H1 (cell line): ENCODE results near the gene ADAMTS9. TPM values are rescaled to one million over a fixed set of nuclear protein-coding genes. Genes with fewer than 3 reads are reported as not detected.

Experiments used
- CTCF ChIA-PET: fragments of 300-600 bp; sonication (Branson Sonifier 250); formaldehyde crosslinking; loops from one replicate; lab custom pipeline; 2021; ENCODE audit not compliant: partially characterized antibody; lab: Charles Lee
- POLR2A ChIA-PET: fragments of 300-600 bp; sonication (Branson Sonifier 250); formaldehyde crosslinking; loops from one replicate; lab custom pipeline; 2021; ENCODE audit warnings: inconsistent platforms; ENCODE audit not compliant: partially characterized antibody; lab: Charles Lee
- DNase-seq, 2 experiments: peaks; one replicate each; pipeline versions ENCODE4 v3.0.0 to v3.0.0-alpha.2; 2010 to 2022; ENCODE audit warnings: low spot score in 2 of 2, low read depth in 1 of 2, mixed read lengths in 1 of 2
- FAIRE-seq: peaks from 2 replicates; lab custom pipeline; 2011; peaks lifted over from hg19 to GRCh38; lab: Jason Lieb, UNC
- H2AFZ ChIP-seq: 2 replicates; pipeline ENCODE4 v1.8.1; 2012; ENCODE audit warnings: low read length, inconsistent platforms
- H2AK5ac ChIP-seq: 2 replicates; pipeline ENCODE4 v1.6.1; 2013; ENCODE audit warnings: low read depth, low read length
- H2BK120ac ChIP-seq: replicated peaks from 2 replicates; pipeline ENCODE3; 2013; ENCODE audit warnings: low read depth, low read length, inconsistent platforms
- H2BK12ac ChIP-seq: 2 replicates; pipeline ENCODE4 v1.6.1; 2013; ENCODE audit warnings: low read depth, low read length
- H2BK15ac ChIP-seq: 2 replicates; pipeline ENCODE4 v1.6.1; 2013; ENCODE audit warnings: low read length
- H2BK20ac ChIP-seq: 2 replicates; pipeline ENCODE4 v1.6.1; 2013; ENCODE audit warnings: low read length
- H2BK5ac ChIP-seq: 2 replicates; pipeline ENCODE4 v1.6.1; 2013; ENCODE audit warnings: low read depth, low read length
- H3K14ac ChIP-seq: 2 replicates; pipeline ENCODE4 v1.6.1; 2013; ENCODE audit warnings: inconsistent platforms; ENCODE audit not compliant: insufficient read length
- H3K18ac ChIP-seq: 2 replicates; pipeline ENCODE4 v1.6.1; 2013; ENCODE audit warnings: low read length; ENCODE audit errors: extremely low read depth
- H3K23ac ChIP-seq: 2 replicates; pipeline ENCODE4 v1.6.1; 2013; ENCODE audit warnings: inconsistent platforms; ENCODE audit not compliant: insufficient read length
- H3K23me2 ChIP-seq: 2 replicates; pipeline ENCODE4 v1.6.1; 2013; ENCODE audit warnings: low read depth, low read length
- H3K27ac ChIP-seq: 2 replicates; pipeline ENCODE4 v1.6.1; 2011; ENCODE audit warnings: low read depth, low read length, inconsistent platforms
- H3K27me3 ChIP-seq, 4 experiments: replicated peaks in 1 of 4; 1 replicate in 1 of 4; 2 replicates in 3 of 4; pipeline versions ENCODE4 v1.6.1 to v1.8.1; 2011 to 2013; ENCODE audit warnings: low read length in 3 of 4, mild to moderate bottlenecking in 3 of 4, inconsistent platforms in 2 of 4, mixed read lengths in 2 of 4, moderate library complexity in 1 of 4; ENCODE audit not compliant: control insufficient read depth in 3 of 4, insufficient read depth in 3 of 4; ENCODE audit errors: extremely low read depth in 1 of 4
- H3K36me3 ChIP-seq, 4 experiments: 2 replicates each; pipeline versions ENCODE4 v1.6.1 to v1.8.1; 2011 to 2013; ENCODE audit warnings: mild to moderate bottlenecking in 4 of 4, low read length in 3 of 4, moderate library complexity in 2 of 4, control low read depth in 1 of 4, inconsistent platforms in 1 of 4; ENCODE audit not compliant: insufficient read depth in 4 of 4, control insufficient read depth in 2 of 4
- H3K4ac ChIP-seq: replicated peaks from 2 replicates; pipeline ENCODE3; 2013; ENCODE audit warnings: low read length, low read depth, mixed read lengths, inconsistent platforms; ENCODE audit not compliant: insufficient read length
- H3K4me1 ChIP-seq, 4 experiments: replicated peaks in 1 of 4; 1 replicate in 1 of 4; 2 replicates in 3 of 4; pipeline versions ENCODE4 v1.6.1 to v1.8.1; 2011 to 2013; ENCODE audit warnings: low read length in 3 of 4, inconsistent platforms in 2 of 4, mixed read lengths in 1 of 4; ENCODE audit not compliant: insufficient read depth in 4 of 4, control insufficient read depth in 3 of 4
- H3K4me2 ChIP-seq, 2 experiments: 2 replicates each; pipeline versions ENCODE4 v1.6.1 to v1.8.1; 2011 to 2013; ENCODE audit warnings: low read depth in 2 of 2, low read length in 2 of 2, control low read depth in 1 of 2, inconsistent platforms in 1 of 2, mild to moderate bottlenecking in 1 of 2; ENCODE audit not compliant: insufficient read depth in 1 of 2
- H3K4me3 ChIP-seq, 4 experiments: fragments of 200-600, 300-600 bp in 1 of 4; sonication (generic), shearing (Covaris generic), sonication (Bioruptor Twin) in 1 of 4; 2 replicates each; pipeline versions ENCODE4 v1.5.1 to v1.8.1; 2011 to 2016; ENCODE audit warnings: low read length in 4 of 4, low read depth in 3 of 4, control low read depth in 2 of 4, inconsistent platforms in 2 of 4, mild to moderate bottlenecking in 2 of 4, mixed read lengths in 1 of 4, moderate library complexity in 1 of 4; ENCODE audit not compliant: insufficient read depth in 2 of 4; ENCODE audit errors: extremely low read depth in 1 of 4
- H3K56ac ChIP-seq: replicated peaks from 2 replicates; pipeline ENCODE3; 2013; ENCODE audit warnings: low read depth, mild to moderate bottlenecking, mixed read lengths, low read length, inconsistent platforms; ENCODE audit not compliant: insufficient read length
- H3K79me1 ChIP-seq: 2 replicates; pipeline ENCODE4 v1.6.1; 2013; ENCODE audit warnings: low read depth, low read length, control low read depth
- H3K79me2 ChIP-seq, 2 experiments: 2 replicates each; pipeline versions ENCODE4 v1.6.1 to v1.8.1; 2012 to 2013; ENCODE audit warnings: low read length in 2 of 2, mild to moderate bottlenecking in 2 of 2, inconsistent platforms in 1 of 2; ENCODE audit not compliant: insufficient read depth in 2 of 2, control insufficient read depth in 1 of 2
- H3K9ac ChIP-seq, 4 experiments: replicated peaks in 1 of 4; 1 replicate in 1 of 4; 2 replicates in 3 of 4; pipeline versions ENCODE4 v1.6.1 to v1.8.1; 2011 to 2013; ENCODE audit warnings: low read depth in 3 of 4, low read length in 3 of 4, control low read depth in 2 of 4, mild to moderate bottlenecking in 2 of 4, moderate library complexity in 2 of 4, inconsistent platforms in 1 of 4; ENCODE audit errors: extremely low read depth in 1 of 4
- H3K9me3 ChIP-seq, 2 experiments: 2 replicates each; pipeline versions ENCODE4 v1.6.1 to v1.8.1; 2012 to 2013; ENCODE audit warnings: mild to moderate bottlenecking in 2 of 2, moderate library complexity in 2 of 2, control low read depth in 1 of 2, inconsistent platforms in 1 of 2, low read depth in 1 of 2, low read length in 1 of 2, mixed read lengths in 1 of 2; ENCODE audit not compliant: insufficient read depth in 2 of 2
- H4K20me1 ChIP-seq, 2 experiments: replicated peaks in 1 of 2; 2 replicates each; pipeline versions ENCODE3 to v1.8.1; 2011 to 2013; ENCODE audit warnings: inconsistent platforms in 2 of 2, low read length in 2 of 2, mild to moderate bottlenecking in 1 of 2; ENCODE audit not compliant: insufficient read depth in 2 of 2, control insufficient read depth in 1 of 2
- H4K5ac ChIP-seq: 2 replicates; pipeline ENCODE4 v1.6.1; 2013; ENCODE audit warnings: low read length, low read depth, mixed read lengths, inconsistent platforms; ENCODE audit not compliant: insufficient read length
- H4K8ac ChIP-seq: 2 replicates; pipeline ENCODE4 v1.8.0; 2013; ENCODE audit warnings: mild to moderate bottlenecking, moderate library complexity, low read length, inconsistent platforms; ENCODE audit not compliant: insufficient read depth; ENCODE audit errors: extremely low read depth
- H4K91ac ChIP-seq: replicated peaks from 2 replicates; pipeline ENCODE3; 2013; ENCODE audit warnings: low read length, mixed read lengths, inconsistent platforms; ENCODE audit not compliant: insufficient read length
- E2F6 ChIP-seq: IDR thresholded peaks from 2 replicates; pipeline ENCODE4 v1.6.1; 2012; ENCODE audit warnings: inconsistent platforms
- POU5F1 ChIP-seq: IDR thresholded peaks from 2 replicates; pipeline ENCODE4 v1.6.1; 2011; ENCODE audit warnings: low read depth, mild to moderate bottlenecking, low read length, moderate library complexity
- SIN3A ChIP-seq, 2 experiments: IDR thresholded peaks in 1 of 2; conservative IDR thresholded peaks in 1 of 2; 2 replicates each; pipeline ENCODE4 v1.6.1; 2011 to 2012; ENCODE audit warnings: low read length in 2 of 2, improper control_type of control experiment in 1 of 2, low read depth in 1 of 2, mild to moderate bottlenecking in 1 of 2
- SIRT6 ChIP-seq: IDR thresholded peaks from one replicate; pipeline ENCODE4 v1.7.1; 2012; ENCODE audit warnings: low read length, inconsistent platforms
- SP1 ChIP-seq: IDR thresholded peaks from 2 replicates; pipeline ENCODE4 v1.6.1; 2011; ENCODE audit warnings: low read depth, low read length
- SP2 ChIP-seq: IDR thresholded peaks from 2 replicates; pipeline ENCODE4 v1.6.1; 2012; ENCODE audit warnings: mild to moderate bottlenecking, low read length, inconsistent platforms
- SP4 ChIP-seq: IDR thresholded peaks from 2 replicates; pipeline ENCODE4 v1.6.1; 2012; ENCODE audit warnings: low read length, inconsistent platforms
- WGBS, 2 experiments: shearing (Covaris generic) in 1 of 2; methylation state at CpG; one replicate each; pipeline versions ENCODE4 v1.1.6 to v1.1.7; 2013 to 2015; ENCODE audit warnings: low lambda C conversion rate in 2 of 2, mixed read lengths in 2 of 2, inconsistent platforms in 1 of 2, low coverage in 1 of 2, missing lambda C conversion rate in 1 of 2; ENCODE audit not compliant: insufficient replicate concordance in 2 of 2, insufficient coverage in 1 of 2, insufficient read length in 1 of 2; ENCODE audit errors: extremely low coverage in 1 of 2, missing lambda C conversion rate in 1 of 2; 5-methylcytosine and 5-hydroxymethylcytosine counted together
- polyA plus RNA-seq, 7 experiments: library from polyadenylated mRNA; depleted of rRNA in 3 of 7; stranded (reverse) in 5 of 7; unstranded in 2 of 7; fragments of >200 nt in 5 of 7; fragments of 200-250 nt in 2 of 7; gene quantifications; 1 replicate in 5 of 7; 2 replicates in 1 of 7; 4 replicates in 1 of 7; pipeline versions ENCODE4 v1.2.1 to v1.2.3, GENCODE V29; 2011 to 2013; ENCODE audit warnings: missing spikeins in 2 of 7, mixed read lengths in 2 of 7
- total RNA-seq: library from RNA; stranded (reverse); fragmentation: NEBNext Ultra II Directional; extraction: Animal tissue kit (Norgen Biotek cat#: 25700); gene quantifications from 2 replicates; pipeline ENCODE4 v1.2.1, GENCODE V29; 2021

Gene ADAMTS9
- total and polyA plus RNA-seq, 2 of the 8 experiments (the other 6 are each of a cell fraction or from before 2014, with no cell fraction given) = 0.20 to 0.41 TPM

DNA sequence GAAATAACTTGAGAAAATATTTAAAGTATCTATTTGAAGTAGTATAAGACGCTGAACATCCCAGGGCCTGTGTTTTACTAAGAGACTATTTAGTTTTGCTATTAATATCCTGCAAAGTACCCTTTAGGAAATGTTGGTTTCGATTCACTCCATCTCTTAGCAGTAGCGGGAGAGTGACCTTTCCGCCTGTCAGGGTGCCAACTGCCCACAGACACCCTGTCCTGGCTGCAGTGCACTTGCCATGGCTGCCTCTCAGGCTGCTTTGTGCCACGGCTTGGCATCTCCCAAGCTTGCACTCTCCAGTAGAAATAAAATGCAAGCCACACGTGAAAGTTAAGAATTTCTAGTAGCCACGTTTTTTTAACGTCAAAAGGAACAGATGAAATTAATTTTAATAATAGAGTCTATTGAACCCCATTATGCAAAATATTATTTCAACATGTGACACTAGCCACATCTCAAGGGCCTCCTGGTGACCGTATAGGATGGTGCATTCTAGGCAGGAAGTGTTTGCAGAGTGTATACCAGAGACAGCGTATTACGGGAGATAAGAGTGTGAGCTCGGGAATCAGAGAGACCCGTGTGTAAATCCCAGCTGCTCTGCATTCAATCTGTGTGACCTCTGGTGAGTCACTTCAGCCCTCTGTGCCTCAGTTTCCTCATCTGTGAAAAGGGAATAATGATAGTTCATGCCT, 19.8 kb downstream of the ADAMTS9 start:
- Histone ChIP-seq H2BK5ac (no peak overlapping the region), H3K27me3 (no peaks in the 10 kb centered on the region), H3K56ac (no peak overlapping the region), H2AK5ac (no peak overlapping the region), H3K4ac (no peak overlapping the region), H3K23ac (no peak overlapping the region), H4K20me1 (no peaks in the 10 kb centered on the region), H3K14ac (no peak overlapping the region), H3K4me3 (no peak overlapping the region), H2AFZ (no peak overlapping the region), H4K5ac (no peak overlapping the region), H3K18ac (no peak overlapping the region), H2BK20ac (no peak overlapping the region), H2BK15ac (no peak overlapping the region), H3K79me1 (no peaks in the 10 kb centered on the region), H3K9me3 (no peaks in the 10 kb centered on the region), H4K8ac (no peak overlapping the region), H3K79me2 (no peaks in the 10 kb centered on the region), H3K4me2 (no peak overlapping the region), H3K36me3 (no peaks in the 10 kb centered on the region), H2BK12ac (no peak overlapping the region), H2BK120ac (no peak overlapping the region), H3K27ac (no peak overlapping the region), H3K4me1 (peaks cover 0 to 3% (median 2%) of the 10 kb centered on the region in 4 experiments; a peak in 1 of 7 replicates), H3K9ac (no peak overlapping the region), H3K23me2 (no peaks in the 10 kb centered on the region), H4K91ac (no peak overlapping the region)
- WGBS, 2 experiments = 74% methylated on average over 13 of the region's 13 CpGs; no CpG with 5 or more reads in 1 of the 2 experiments
- POLR2A ChIA-PET = no interaction called here
- DNase-seq (no peak), FAIRE-seq (no peak)
- CTCF ChIA-PET = interaction anchor here (0.9 to 1.4 kb wide), 7 partner anchors 8 to 351 kb away, joined by 3 to 5 read pairs (median 3); no protein-coding TSS in a partner anchor
- TF ChIP-seq SP4 (no peak), SIN3A (conservative IDR thresholded peaks at IDR 0.05 in 1 of 2, IDR thresholded peaks at IDR 0.05 in 1 of 2; ENCODE audit: low read depth in 1 of 2, low read length in 2 of 2) (no peak), SP1 (no peak), SIRT6 (no peak), SP2 (no peak), POU5F1 (no peak), E2F6 (no peak)
